Measurements from ENCODE around the gene CPXM2.

GRCh38 chr10:123721441-123722049 lies 170.1 kb downstream of the CPXM2 start:
- TF ChIP-seq CTCF (IDR thresholded peaks at IDR 0.05; ENCODE audit: poor library complexity): no peak
- no peak for TF ChIP-seq EZH2 (IDR thresholded peaks at IDR 0.05; ENCODE audit: borderline replicate concordance)
